ENCODE results near the gene SLC48A1. TPM values are rescaled to one million over a fixed set of nuclear protein-coding genes. Genes with fewer than 3 reads are reported as not detected.

The SLC48A1 gene
- total and polyA plus RNA-seq, 10 of the 15 experiments (the other 5 are each of a cell fraction or from before 2014, with no cell fraction given) = 1.1 to 4.9 (median 1.9) TPM

GRCh38 chr12:47801170-47801903 lies 28.3 kb downstream of the SLC48A1 start (continued):
- TF ChIP-seq ZBTB11 (CRISPR knock-in tag; IDR thresholded peaks at IDR 0.05) = no peak
- TF ChIP-seq JUNB (IDR thresholded peaks at IDR 0.05) = no peak

GRCh38 chr12:47801904-47802246 lies 28.8 kb downstream of the SLC48A1 start:
- RAD21 ChIA-PET (ENCODE audit: unreplicated experiment) = interaction anchor here (2.8 to 7.5 kb wide), 2 partner anchors 15 to 36 kb away, joined by 14 to 166 read pairs; no protein-coding TSS in a partner anchor
- in situ Hi-C loops (cut with MboI) (no loop called here), intact Hi-C loops (cut with micrococcal nuclease; ENCODE audit: unreplicated experiment) (no loop called here)
- Histone ChIP-seq H3K79me2 (ENCODE audit: control insufficient read depth, insufficient read depth, low read length) (no peaks in the 10 kb centered on the region; the same call in 1 of the 2 replicates), H3K27ac (ENCODE audit: control insufficient read depth, insufficient read depth) (no peak overlapping the region), H3K4me3 (no peak overlapping the region), H3K27me3 (replicated peaks in 1 of 2; ENCODE audit: control insufficient read depth in 2 of 2, insufficient read depth in 2 of 2, low read length in 1 of 2) (no peaks in the 10 kb centered on the region; a peak in 1 of 4 replicates), H3K4me1 (ENCODE audit: control insufficient read depth, insufficient read depth, low read length) (peaks cover 16% of the 10 kb centered on the region), H3K9ac (ENCODE audit: control insufficient read depth, insufficient read depth, low read length) (no peak overlapping the region), H3K36me3 (ENCODE audit: control insufficient read depth in 2 of 2, insufficient read depth in 2 of 2, low read length in 1 of 2) (no peaks in the 10 kb centered on the region; a peak in 2 of 4 replicates), H3K9me3 (replicated peaks; ENCODE audit: control insufficient read depth, insufficient read depth, low read length) (no peaks in the 10 kb centered on the region), H3K4me2 (ENCODE audit: control insufficient read depth, insufficient read depth) (no peak overlapping the region), H2AFZ (ENCODE audit: control insufficient read depth, low read depth, low read length) (no peak overlapping the region), H4K20me1 (ENCODE audit: control insufficient read depth, insufficient read depth) (no peaks in the 10 kb centered on the region)
- CTCF ChIA-PET = interaction anchor here (0.8 to 7.9 kb wide), 6 partner anchors 9 to 60 kb away, joined by 3 to 215 read pairs (median 6); no protein-coding TSS in a partner anchor
- ATAC-seq (no peak), DNase-seq (ENCODE audit: low read depth, low spot score) (no peak), FAIRE-seq (no peak)
- 62% methylated on average over 9 of the region's 9 CpGs for WGBS (ENCODE audit: insufficient coverage, insufficient replicate concordance, low lambda C conversion rate, missing lambda C conversion rate)
- BruUV-seq (replicated peaks) = no TSS peak
- POLR2A ChIA-PET = no interaction called here
- SMC1A ChIA-PET (ENCODE audit: uncharacterized antibody, unreplicated experiment) = interaction anchor here (2.1 to 3.0 kb wide), 2 partner anchors 10 to 35 kb away, joined by 11 to 19 read pairs; no protein-coding TSS in a partner anchor
- TF ChIP-seq GABPA (IDR thresholded peaks at IDR 0.05; ENCODE audit: low read depth) (no peak), KDM1A (IDR thresholded peaks at IDR 0.05; ENCODE audit: borderline replicate concordance) (no peak), TBL1XR1 (IDR thresholded peaks at IDR 0.05; ENCODE audit: low read depth, low read length) (no peak), EZH2 (IDR thresholded peaks at IDR 0.05; ENCODE audit: borderline replicate concordance, control insufficient read depth, low read depth, low read length) (no peak), BRCA1 (IDR thresholded peaks at IDR 0.05; ENCODE audit: low read depth, low read length) (no peak), BCL3 (IDR thresholded peaks at IDR 0.05; ENCODE audit: borderline replicate concordance, insufficient read depth, low read depth, low read length, poor library complexity, severe bottlenecking) (no peak), PAX8 (IDR thresholded peaks at IDR 0.05) (no peak), TCF12 (IDR thresholded peaks at IDR 0.05; ENCODE audit: low read depth, low read length) (no peak), USF1 (IDR thresholded peaks at IDR 0.05; ENCODE audit: borderline replicate concordance, extremely low read length, insufficient read depth, low read depth, low read length) (no peak), IKZF1 (conservative IDR thresholded peaks at IDR 0.05) (no peak), MYC (IDR thresholded peaks at IDR 0.05; ENCODE audit: insufficient read depth, insufficient read length, insufficient replicate concordance, low read length, severe bottlenecking) (no peak), NFIC (IDR thresholded peaks at IDR 0.05; ENCODE audit: low read depth, low read length) (no peak), SP1 (IDR thresholded peaks at IDR 0.05; ENCODE audit: low read depth, low read length) (no peak), SPI1 (IDR thresholded peaks at IDR 0.05; ENCODE audit: borderline replicate concordance, insufficient read depth, low read depth, low read length) (no peak)
